Superior temporal gyrus (tissue), 1 donor: ENCODE results near the gene DKKL1.

Experiments
- DNase-seq: peaks from one replicate; pipeline ENCODE4 v3.0.0-alpha.2; 2016; ENCODE audit errors: extremely low spot score

The DKKL1 gene

DNA sequence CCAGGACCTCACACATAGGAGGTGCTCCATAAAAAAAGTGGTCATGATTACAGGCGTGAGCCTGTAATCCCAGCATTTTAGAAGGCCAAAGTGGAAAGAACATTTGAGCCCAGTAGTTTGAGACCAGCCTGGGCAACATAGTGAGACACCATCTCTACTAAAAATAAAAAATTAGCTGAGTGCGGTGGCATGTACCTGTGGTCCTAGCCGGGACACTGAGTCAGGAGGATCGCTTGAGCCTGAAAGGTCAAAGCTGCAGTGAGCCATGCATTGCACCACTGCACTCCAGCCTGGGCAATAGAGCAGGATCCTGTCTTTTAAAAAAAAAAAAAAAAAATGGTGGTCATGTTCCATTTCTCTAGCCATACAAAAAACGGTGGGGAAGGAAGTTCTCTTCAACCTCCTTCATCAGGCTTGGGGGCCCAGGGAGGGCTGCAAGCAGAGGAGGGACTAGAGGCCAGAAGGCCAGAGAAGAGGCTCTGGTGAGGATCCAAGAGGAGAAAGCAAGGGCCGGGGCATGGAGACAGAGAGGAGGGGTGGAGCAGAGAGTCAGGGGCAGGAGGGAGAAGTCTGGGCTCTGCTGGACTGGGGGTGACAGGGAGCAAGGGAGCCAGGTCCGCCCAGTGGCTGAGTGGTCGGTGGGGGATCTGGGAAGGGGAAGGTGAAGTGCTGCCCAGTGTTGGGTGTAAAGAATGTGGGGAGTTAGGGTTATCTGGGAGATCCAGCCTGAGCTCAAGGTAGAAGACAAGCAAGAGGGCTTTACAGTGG, 33.2 kb downstream of the DKKL1 start:
- DNase-seq: no peak

DNA sequence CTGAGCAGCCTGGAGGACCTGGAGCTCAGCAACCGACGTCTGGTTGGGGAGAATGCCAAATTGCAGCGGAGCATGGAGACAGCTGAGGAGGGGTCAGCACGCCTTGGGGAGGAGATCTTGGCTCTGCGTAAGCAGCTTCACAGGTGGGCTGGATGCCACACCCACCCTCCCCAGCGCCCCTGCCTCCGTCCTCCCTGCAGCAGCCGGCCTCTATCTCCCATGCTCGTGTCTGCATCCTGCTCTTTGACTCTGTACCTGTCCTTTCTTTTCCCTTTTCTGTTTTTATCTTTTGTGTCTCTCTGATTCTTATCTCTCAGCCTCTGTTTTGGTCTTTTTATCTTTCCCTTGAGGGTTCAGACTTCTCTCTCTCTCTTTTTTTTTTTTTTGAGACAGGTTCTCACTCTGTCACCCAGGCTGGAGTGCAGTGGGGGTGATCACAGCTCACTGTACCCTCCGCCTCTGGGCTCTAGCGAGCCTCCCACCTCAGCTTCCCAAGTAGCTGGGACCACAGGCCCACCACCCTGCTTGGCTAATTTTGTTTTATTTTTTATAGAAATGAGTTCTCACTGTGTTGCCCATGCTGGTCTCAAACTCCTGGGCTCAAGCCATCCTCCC, 34.4 kb downstream of the DKKL1 start:
- DNase-seq: no peak

DNA sequence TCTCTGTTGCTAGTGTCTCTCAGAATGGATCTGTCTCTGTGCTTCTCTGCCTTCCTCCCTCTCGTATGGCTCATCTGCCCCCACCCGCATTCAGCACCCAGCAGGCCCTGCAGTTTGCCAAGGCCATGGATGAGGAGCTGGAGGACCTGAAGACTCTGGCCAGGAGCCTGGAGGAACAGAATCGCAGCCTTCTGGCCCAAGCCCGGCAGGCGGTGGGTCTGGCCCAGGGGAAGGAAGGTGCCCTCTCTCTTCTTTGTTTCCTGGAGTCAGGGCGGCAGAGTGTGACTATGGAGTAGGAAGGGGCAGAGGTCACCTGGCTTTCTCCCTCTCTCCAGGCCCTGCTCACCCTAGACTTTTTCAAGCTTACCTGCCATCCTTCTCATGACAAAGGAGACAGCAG, 35.3 kb downstream of the DKKL1 start:
- DNase-seq: no peak

DNA sequence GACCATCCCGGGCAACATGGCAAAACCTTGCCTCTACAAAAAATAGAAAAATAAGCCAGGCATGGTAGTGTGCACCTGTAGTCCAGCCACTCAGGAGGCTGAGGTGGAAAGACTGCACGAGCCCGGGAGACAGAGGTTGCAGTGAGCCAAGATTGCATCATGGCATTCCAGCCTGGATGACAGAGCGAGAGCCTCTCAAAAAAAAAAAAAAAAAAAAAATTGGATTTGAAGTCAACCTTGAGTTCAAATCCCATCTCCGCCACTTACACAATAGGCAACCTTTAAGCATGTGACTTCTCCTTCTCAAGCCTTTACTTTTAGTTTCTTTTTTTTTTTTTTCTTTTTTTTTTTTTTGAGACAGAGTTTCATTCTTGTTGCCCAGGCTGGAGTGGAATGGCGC, 36.4 kb downstream of the DKKL1 start:
- DNase-seq: no peak

DNA sequence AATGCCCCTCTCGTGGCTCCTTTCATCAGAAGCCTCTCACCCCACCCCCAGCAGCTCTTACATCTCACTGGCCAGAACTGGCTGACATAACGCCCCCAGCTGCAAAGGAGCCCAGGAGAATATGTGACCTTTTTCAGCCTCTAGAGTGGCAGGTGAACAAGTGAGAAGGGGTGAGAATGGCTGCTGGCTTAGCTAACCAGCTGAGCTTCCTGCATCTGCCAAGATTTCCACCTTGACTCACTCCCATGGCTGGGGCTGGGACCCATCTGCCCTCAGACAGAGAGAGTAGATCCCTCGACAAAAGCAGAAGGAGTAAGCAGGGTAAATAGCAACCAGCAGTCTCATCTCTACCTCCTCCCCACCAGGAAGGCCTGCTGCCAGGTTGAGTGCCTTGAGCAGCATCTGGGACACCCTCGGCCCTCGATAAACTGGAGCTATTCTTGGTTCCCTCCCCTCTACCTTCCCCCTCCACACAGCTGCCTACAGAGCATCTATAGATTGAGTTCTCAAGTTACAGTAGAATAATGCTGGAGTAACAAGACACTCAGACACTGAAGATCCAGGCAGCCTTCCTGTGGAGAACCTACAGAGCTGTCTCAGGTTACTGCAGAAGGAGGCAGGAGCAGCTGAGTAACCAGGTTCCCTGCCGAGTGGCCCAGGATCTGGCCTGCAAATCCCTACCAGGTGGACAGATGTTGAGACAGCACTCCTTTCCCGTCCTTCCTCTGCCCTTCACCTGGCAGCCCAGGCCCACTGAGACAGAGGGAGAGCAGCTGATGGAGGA, 39.9 kb downstream of the DKKL1 start:
- no peak for DNase-seq

DNA sequence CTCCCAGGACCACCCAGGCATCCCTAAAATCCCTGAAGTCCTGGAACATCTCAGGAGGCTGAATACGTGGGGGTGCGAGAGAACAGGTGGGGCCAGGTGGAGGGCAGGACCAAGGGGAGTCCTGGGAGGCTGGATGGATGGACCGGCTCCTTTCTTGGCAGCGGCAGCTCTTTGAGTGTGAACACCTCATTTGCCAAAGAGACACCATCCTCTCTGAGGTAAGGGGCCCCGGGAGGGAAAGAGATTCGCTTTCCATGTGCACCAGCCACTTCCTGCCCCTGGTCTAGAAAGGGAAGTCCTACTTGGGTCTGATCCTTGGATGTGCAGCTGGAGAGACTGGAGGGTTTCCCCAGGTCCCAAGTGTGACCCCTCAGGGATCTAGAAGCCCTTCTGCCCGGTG, 43.4 kb downstream of the DKKL1 start:
- no peak for DNase-seq

DNA sequence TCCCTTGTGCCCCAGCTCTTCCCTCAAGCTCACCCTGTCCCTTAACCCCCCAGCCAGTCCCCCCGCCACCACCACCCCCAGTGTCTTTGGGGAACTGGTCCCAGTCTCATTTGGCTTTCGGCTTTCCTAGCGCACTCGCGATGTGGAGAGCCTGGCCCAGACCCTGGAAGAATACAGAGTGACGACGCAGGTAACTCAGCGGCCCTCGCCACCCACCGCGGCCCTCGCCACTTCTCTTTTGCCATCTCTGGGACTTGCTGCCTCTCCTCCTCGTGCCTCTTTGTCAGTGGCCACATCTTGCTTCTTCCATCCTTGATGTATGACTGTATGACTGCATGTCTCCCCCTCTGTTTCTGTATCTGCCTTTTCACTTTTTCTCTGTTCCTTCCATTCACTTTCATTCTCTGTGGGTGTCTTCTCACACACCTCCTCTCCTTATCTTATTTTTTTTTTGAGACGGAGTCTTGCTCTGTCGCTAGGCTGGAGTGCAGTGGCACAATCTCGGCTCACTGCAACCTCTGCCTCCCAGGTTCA, 43.9 kb downstream of the DKKL1 start:
- DNase-seq: no peak

DNA sequence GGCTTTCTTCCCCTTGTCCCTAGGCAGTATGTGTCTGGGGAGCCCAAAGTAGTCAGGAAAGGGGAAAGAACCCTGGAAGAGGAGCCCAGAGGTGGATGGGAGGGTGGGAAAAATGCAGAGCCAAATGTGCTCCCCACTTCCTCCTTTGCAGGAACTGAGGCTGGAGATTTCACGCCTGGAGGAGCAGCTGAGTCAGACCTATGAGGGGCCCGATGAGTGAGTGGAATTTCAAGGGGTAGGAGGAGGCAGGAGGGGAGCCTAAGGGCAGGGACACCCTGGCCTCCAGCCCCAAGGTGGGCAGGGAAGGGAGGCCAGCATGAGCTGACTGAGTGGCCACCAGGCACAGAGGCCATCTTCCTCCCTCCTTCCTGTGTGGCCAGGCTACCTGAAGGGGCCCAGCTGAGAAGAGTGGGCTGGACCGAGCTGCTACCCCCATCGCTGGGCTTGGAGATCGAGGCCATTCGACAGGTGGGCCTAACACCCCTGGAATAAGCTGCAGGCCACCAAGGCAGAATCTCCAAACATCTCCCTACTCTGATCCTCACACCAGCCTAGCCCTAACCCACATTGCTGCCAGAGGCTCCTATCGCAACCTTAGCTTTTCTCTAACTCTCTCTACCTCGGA, 45.3 kb downstream of the DKKL1 start:
- DNase-seq: no peak

DNA sequence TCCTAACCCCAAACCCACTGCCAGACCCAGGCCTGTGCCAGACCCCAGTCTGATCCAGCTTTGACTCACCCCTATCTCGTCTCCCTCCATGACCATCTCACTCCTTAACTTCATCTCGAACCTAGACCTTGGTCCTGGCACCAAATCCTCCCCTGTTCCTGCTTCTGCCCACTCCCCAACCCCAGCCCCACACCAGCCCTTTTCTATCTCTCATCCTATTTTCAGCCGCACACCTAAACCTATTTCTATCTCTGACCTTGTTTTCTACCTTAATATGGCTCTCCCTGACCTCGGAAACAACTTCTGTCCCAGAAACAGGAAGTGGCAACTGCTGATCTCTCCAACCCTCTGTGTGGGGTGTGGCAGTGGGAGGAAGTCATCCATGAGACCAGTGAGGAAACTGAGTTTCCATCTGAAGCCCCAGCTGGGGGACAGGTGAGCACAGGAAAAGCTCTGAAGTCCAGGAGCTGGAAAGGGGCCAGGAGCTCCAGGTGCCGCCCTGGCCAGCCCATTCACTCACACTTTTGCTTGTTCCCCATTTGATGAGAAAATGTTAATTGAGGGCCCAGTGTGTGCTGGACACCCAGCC, 45.9 kb downstream of the DKKL1 start:
- no peak for DNase-seq

DNA sequence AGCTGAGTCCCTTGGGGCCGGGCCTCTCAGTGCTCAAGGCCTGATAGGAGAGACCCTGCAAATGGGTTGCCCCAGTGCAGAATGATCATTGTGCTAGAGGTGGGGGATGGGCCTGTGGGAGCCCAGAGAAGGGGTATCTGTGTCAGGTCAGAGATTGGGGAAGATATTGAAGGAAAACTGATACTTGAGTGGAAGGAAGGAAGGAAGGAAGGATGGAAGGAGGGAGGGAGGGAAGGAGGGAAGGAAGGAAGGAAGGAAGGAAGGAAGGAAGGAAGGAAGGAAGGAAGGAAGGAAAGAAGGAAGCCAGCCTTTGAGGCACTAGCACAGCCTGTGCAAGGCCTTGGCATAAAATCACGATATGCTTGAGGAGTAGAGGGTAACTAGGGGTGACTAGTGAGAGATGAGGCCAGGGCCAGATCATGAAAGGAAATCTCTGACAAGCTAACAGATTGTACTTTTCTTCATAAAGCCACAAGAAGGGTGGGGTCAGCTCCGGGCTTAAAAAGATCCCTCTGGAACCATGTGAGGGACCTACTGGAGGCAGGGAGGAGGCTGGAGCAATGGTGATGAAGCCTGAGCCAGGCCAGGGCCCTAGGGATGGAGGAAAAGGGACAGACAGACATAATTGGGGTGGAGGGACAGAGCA, 48.1 kb downstream of the DKKL1 start:
- DNase-seq: no peak

DNA sequence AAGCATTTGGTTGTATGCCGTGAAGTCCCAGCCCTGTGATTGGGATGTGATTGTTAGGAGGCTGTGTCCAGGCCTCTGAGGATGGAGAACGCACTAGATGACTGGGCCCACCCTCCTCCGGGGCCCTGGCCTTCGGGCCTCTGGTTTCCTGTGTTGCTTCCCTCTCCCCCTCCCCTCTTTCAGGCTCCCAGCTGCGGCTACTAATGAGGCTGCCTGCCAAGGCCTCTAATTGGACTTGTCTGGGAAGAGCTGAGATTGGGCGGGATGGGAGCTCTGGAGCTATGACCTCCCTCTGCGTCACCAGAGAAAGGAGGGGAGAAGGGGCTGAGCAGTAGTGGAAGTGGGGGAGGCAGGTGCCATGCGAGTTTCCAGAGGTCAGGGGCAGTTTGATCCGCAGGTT, 49.7 kb downstream of the DKKL1 start:
- no peak for DNase-seq

DNA sequence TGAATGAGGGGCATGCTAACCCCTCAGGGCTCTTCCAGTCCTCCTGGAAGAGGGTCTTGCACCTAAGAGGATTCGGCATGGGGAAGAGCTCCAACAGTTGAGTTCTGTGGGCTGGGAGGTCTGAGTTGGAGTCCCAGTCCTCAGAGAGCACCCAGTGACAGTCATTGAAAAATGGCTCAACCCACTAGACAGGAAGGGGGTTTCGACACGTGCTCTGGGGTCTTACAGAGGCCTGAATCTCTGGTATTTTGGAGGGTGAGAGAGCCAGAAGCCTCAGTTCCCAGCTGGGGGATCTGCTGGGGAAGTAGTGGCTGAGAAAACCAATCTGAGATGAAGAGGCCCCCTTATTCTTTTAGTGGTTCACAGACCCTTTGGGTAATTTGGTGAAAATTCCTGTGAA, 50.6 kb downstream of the DKKL1 start:
- DNase-seq: no peak

DNA sequence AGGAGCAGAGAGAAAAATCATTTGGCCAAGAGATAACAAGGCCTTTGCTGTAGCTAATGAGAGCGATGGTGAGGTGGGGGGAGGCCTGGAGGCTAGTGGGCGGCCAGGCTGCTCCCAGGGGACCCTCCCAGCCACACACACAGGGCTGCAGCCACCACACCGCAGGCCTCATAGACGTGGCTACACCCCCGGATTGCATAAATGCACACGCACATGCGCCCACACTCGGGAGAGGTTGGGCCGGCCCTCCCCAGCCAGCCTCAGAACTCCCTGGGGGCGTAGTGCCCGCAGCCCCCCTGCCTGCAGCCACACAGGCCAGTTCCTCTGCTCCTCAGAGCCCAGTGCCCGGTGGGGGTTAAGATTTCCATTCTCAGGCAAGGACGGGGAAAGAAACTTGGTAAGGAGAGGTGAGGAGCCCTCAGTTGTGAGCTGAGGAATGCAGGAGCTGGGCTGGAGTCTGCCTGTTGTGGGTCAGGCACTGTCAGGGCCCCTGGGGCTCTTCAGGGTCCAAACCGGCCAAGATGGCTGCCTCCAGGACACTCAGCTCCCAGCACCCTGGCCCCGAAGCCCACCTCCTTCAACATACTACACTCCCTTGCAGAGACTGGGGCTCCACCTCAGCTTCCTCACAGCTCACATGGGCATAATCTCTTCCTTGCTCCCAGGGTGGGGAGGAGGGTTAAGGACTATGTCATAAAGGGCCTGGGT, 51.6 kb downstream of the DKKL1 start:
- no peak for DNase-seq

DNA sequence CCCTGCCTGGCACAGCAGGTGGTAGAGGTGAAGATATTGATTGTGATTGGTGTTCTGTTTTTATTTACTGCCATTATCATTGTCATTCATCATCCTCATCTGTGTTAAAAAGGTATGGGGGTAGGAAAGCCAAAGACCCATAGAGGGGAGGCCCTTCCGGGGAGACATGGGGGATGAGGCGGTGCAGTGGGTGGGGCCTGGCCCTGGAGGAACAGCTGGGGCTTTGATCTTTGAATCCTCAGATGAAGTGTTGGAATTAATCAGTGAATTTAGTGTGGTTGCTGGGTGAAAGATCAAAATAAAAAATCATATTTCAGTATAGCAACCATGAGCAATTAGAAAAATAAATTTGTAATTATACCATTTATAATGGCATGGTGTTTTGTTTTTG, 52.1 kb downstream of the DKKL1 start:
- no peak for DNase-seq

DNA sequence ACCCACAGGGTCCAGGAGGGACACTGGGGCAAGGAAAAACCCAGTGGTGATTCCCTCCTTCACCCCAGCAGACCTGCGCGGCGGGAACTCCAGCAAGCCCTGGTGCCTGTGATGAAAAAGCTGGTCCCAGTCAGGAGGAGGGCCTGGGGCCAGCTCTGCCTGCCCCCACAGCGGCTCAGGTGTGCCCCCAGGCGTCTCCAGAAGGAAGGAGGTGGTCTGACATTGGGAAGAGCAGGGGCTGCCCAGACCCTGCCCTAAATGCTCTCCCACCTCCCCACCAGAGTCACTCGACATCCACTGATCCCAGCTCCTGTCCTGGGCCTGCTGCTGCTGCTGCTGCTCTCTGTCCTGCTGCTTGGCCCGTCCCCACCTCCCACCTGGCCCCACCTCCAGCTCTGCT, 53.4 kb downstream of the DKKL1 start:
- DNase-seq: no peak

DNA sequence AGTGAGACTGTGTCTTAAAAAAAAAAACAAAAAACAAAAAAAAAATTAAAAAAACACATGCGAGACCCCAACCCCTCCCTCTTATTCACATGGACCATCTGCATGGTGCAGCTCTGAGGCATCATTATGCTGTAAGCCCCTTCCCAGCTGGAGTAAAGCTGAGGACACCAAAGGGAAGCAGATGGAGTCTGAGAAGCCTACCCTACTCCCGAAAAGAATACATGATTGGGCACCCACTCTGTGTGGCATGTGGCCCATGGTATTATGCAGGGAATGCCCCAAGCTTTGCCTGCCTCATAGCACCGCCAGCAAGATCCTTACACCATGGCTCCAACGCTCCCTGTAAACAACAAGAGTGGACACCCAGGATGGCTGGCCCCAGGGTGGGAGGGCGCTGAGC, 54.8 kb downstream of the DKKL1 start:
- DNase-seq: no peak

DNA sequence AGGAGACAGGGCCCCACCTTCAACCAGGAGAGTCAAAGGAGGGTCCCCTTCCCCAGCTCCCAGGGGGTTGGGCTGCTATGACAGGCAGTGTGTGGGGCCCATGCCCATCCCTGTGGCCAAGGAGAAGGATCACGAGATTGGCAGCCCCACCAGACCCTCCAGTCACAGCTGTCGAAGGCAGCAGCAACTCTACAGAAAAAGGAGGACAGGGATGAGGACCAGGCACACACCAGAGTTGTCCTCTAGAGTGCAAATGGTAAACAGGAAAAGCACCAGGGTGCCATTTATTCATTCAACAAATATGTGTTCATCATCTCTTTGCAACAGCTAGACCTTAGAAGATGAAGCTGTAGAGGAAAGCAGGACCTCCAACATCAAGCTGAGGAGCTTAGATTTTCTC, 55.5 kb downstream of the DKKL1 start:
- no peak for DNase-seq

DNA sequence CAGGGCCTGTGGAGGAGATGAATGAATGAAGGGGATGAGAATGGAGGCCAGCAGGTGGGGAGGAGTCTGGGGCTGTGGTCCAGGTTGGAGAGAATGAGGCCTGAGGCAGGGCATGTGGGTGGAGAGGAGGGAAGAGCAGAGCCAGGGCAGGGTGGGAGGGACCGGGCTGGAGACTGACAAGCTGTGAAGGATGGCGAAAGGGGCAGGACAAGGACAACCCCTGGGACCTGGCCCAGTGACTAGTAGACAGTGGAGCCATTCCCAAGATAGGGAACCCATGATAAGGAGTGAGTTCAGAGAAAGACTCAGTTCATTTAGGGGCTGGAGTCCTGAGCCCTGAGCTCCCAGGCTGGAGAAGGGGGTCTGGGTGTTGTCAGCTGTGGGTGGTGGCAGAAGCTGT, 56.5 kb downstream of the DKKL1 start:
- no peak for DNase-seq

DNA sequence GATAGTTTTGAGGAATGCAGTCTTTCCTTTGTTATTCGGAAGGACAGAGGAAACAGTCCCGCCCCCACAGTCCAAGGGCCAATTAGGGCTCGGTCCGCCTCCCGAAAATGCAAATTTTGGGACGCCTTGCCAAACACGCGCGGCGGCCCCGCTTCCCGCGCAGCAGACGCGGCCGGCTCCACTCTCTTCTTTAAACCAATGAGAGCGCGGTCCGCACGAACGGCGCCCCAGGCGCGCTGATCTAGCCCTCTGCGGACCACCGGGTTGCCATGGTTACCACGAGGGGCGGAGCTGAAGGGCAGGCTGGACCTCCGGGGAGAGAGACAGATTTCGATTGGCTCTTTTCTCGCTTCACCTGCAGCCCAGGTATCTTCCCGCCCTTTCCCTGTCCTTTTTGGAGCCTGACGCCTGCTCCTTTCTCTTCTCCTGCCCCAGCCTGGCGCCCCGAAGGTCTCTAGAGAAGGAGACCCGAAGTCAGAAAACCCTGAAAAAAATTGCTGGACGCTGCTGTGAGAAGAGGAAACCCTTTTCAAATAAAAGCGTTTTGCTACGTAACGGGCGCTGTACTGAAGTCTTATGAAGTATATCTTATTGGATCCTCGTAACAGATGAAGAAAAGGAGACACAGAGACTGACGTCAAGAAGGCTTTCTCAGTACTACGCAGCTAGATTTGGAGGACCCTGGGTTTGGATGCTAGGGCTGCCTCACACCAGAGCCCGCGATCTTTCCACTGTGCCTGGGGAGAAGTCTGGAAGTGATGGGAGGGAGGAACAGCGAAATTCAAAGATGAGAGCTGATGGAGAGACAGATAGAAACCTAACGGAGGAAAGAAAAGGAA, 57.6 kb downstream of the DKKL1 start:
- DNase-seq: no peak

DNA sequence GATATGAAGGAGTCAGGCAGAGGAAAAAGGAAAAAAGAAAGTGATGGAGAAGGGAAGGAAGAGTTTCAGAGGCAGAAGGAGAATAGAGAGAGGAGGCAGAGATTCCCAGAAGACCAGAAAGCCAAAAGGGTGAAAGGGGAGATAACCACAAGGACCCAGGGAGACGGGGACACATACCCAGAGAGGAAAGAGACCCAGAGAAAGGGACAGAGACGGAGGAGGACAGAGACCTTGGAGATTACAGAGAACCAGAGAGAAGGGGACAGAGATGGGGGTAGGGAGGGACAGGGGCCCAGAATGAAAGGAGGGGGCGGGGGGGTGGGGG, 58.2 kb downstream of the DKKL1 start:
- no peak for DNase-seq
